OCI-LY7 (cell line): ENCODE data around the gene GOLPH3L.

Source experiments
- CTCF ChIP-seq: fragments of 200-600 bp; sonication (generic); conservative IDR thresholded peaks from 2 replicates; pipeline ENCODE4 v1.5.1; 2014; ENCODE audit warnings: mild to moderate bottlenecking, antibody characterized with exemption, low read length, moderate library complexity, mixed read lengths
- EZH2phosphoT487 ChIP-seq: fragments of 200-600 bp; sonication (generic); IDR thresholded peaks from 2 replicates; pipeline ENCODE4 v1.6.1; 2018; ENCODE audit warnings: low read depth, borderline replicate concordance, mild to moderate bottlenecking, mixed run types, antibody characterized with exemption, low read length, moderate library complexity, mixed read lengths

DNA sequence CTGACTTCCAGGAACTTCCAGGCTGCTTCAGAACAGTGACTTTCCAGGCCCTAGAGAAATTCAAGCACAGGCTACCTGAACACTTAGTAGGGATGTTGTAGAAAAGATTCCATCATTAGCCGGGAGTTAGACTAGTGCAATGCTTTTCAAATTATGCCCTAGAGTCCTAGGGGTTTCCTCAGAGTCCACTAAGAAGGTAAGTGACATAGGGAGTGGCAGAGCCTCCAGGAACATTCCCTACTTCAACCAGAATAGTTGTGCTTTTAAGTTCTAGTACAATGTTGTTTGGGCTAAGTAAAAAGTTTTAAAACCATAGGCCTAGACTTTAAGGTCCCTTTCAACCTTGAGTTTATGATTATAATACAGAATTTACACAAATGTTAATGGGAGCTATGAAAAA is 9.1 kb upstream of the GOLPH3L start:
- no peak for TF ChIP-seq CTCF
- no peak for TF ChIP-seq EZH2phosphoT487
